ENCODE results near the gene TPK1. TPM values are rescaled to one million over a fixed set of nuclear protein-coding genes. Genes with fewer than 3 reads are reported as not detected.
A peak's percentile ranks its signal among the peaks of the same experiment; 100 is the strongest.

Gene TPK1
- total and polyA plus RNA-seq, 12 donors: 2.9 to 10.8 (median 6.4) TPM

DNA sequence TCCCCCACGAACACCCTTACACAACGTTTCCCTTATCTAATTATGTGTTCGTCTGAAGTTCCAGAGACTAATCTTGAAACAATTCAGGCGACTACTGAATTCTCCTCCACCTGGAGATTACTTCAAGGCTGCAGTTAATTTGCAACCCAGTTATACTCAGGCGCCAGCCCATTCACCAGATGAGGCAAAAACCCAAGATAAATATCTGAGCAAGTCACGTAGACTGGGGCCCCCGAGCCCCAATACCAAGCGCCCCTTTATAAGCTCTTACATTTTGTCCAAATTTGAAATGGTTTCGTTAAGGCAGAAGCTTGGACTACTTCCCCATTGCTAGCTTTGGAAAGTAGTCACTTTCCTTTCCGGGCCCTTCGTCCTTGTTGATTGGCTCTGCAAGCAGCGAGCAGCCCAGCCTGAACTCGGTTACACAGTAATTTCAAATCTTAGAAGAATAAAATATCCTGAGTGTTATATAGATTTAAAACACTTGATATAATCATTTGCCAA lies 1.2 kb downstream of the TPK1 start:
- Histone ChIP-seq H3K27me3 (no peaks in the 10 kb centered on the region), H3K36me3 (no peaks in the 10 kb centered on the region), H3K4me1 (peaks cover 0 to 17% (median 13%) of the 10 kb centered on the region in 9 donors), H3K27ac (peak overlapping the region; percentile 94 to 99 (median 98)), H3K4me3 (peak overlapping the region; percentile 66 to 92 (median 80)), H3K9me3 (peaks cover 0 to 19% (median 0%) of the 10 kb centered on the region in 11 donors)
- ATAC-seq (peak in 5 of 8 donors; percentile 16 to 43 (median 23)), DNase-seq (peak in 1 of 2 donors; percentile 27)
- TF ChIP-seq, protein P1, sequence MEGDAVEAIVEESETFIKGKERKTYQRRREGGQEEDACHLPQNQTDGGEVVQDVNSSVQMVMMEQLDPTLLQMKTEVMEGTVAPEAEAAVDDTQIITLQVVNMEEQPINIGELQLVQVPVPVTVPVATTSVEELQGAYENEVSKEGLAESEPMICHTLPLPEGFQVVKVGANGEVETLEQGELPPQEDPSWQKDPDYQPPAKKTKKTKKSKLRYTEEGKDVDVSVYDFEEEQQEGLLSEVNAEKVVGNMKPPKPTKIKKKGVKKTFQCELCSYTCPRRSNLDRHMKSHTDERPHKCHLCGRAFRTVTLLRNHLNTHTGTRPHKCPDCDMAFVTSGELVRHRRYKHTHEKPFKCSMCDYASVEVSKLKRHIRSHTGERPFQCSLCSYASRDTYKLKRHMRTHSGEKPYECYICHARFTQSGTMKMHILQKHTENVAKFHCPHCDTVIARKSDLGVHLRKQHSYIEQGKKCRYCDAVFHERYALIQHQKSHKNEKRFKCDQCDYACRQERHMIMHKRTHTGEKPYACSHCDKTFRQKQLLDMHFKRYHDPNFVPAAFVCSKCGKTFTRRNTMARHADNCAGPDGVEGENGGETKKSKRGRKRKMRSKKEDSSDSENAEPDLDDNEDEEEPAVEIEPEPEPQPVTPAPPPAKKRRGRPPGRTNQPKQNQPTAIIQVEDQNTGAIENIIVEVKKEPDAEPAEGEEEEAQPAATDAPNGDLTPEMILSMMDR (IDR thresholded peaks at IDR 0.05): no peak
- WGBS, 2 donors: 21 to 39% methylated on average over 13 of the region's 13 CpGs
- intact Hi-C loops (cut with DNase I): loop anchor here in 3 of 10 donors (2.0 to 10.0 kb wide), 3 partner anchors 22 to 100 kb away; no protein-coding TSS in a partner anchor

DNA sequence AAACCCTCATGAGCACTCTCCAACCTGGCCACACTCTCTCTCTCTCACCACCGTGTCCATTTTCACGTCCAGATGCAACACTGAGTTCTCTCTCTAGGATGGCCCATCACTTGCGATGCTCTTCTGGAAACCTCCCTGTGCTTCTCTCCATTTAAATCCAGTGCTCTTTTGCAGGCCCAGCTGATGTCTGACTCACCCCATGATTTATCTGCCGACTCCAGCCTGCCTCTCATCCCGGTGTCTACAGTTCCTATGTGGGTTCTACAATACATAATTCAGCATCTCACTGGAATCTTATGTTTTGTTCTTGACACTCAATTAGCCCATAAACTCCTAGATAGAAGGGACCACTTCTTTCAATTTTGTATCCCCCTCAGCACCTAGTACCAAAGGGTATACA lies 5.0 kb downstream of the TPK1 start:
- ATAC-seq: no peak
- 93 to 94% methylated on average over 5 of the region's 5 CpGs for WGBS, 2 donors
- Histone ChIP-seq H3K36me3 (no peaks in the 10 kb centered on the region), H3K4me3 (no peak overlapping the region), H3K4me1 (peaks cover 0 to 13% (median 8%) of the 10 kb centered on the region in 9 donors), H3K9me3 (no peaks in the 10 kb centered on the region), H3K27me3 (no peaks in the 10 kb centered on the region), H3K27ac (no peak overlapping the region)
- TF ChIP-seq, protein P1 (IDR thresholded peaks at IDR 0.05): no peak
- no peak for DNase-seq
- intact Hi-C loops (cut with DNase I): loop anchor here in 2 of 10 donors (10.0 kb wide), 1 partner anchor 96 kb away; no protein-coding TSS in a partner anchor

DNA sequence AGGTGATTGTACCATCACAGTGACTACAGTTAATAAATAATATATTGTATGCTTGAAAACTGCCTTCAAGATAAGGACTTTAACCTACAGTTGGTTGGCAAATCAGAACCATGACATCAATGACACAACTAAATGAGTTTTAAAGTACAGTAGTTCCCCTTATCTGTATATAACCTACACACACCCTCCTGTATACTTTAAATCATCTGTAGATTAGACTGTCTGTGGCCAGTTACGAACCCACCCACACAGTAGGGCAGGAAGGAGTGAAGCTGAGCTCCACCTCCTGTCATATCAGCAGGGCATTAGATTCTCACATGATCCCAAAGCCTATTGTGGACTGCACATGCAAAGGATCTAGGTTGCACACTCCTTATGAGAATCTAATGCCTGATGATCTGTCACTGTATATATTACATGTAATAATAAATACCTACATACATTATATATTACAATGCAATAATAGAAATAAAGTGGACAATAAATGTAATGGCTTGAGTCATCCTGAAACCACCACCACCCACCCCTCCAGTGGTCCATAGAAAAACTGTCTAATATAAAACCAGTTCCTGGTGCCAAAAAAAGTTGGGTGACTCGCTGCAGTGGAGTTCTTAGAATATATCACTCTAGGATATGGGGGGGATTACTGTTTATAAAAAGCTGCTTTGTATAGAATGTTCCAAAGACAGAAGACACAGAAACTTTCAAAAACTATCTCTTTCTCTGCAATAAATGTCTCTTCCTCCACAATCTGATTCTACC lies 5.6 kb downstream of the TPK1 start:
- DNase-seq (no peak), ATAC-seq (no peak)
- Histone ChIP-seq H3K9me3 (no peaks in the 10 kb centered on the region), H3K36me3 (no peaks in the 10 kb centered on the region), H3K27me3 (no peaks in the 10 kb centered on the region), H3K4me3 (no peak overlapping the region), H3K4me1 (peaks cover 0 to 13% (median 8%) of the 10 kb centered on the region in 9 donors), H3K27ac (no peak overlapping the region)
- intact Hi-C loops (cut with DNase I): loop anchor here in 2 of 10 donors (10.0 kb wide), 1 partner anchor 95 kb away; no protein-coding TSS in a partner anchor
- 72 to 93% methylated on average over 2 of the region's 2 CpGs for WGBS, 2 donors
- TF ChIP-seq, protein P1 (IDR thresholded peaks at IDR 0.05): no peak

DNA sequence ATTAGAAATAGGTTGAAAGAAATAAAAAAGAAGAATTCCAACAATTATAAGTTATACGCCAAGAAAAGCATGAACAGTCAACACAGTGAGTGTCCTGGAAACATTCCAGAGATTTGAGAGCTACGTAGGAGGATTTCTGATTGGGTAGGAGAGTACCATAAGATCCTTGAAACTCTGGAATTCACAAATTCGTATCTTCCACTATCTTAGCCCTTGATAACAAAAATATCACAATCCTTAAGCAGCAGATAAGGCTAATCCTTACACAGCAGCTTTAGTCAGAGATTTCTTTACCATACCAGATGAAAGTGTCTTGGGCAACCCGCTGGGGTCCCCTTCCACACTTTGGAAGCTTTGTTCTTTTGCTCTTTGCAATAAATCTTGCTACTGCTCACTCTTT lies 8.2 kb downstream of the TPK1 start:
- peak in 2 of 8 donors; percentile 53 to 55 for ATAC-seq
- H3K4me1 ChIP-seq: peaks cover 0 to 12% (median 3%) of the 10 kb centered on the region in 9 donors
- no peaks in the 10 kb centered on the region for H3K9me3 ChIP-seq
- intact Hi-C loops (cut with DNase I): no loop called here
- TF ChIP-seq, protein P1 (IDR thresholded peaks at IDR 0.05): no peak
- no peaks in the 10 kb centered on the region for H3K36me3 ChIP-seq
- WGBS, 2 donors: 60 to 61% methylated on average over 4 of the region's 4 CpGs
- no peaks in the 10 kb centered on the region for H3K27me3 ChIP-seq
- no peak for DNase-seq
- H3K4me3 ChIP-seq: no peak overlapping the region
- no peak overlapping the region for H3K27ac ChIP-seq

All from heart right ventricle (tissue), 16 donors.